ENCODE data around the gene MSH2.
A peak's percentile ranks its signal among the peaks of the same experiment; 100 is the strongest.
"Not testable (repeated sequence)": the region's sequence is repeated elsewhere in the genome, so short reads cannot be mapped to it uniquely, and the experiment has no call there.

The MSH2 gene

DNA sequence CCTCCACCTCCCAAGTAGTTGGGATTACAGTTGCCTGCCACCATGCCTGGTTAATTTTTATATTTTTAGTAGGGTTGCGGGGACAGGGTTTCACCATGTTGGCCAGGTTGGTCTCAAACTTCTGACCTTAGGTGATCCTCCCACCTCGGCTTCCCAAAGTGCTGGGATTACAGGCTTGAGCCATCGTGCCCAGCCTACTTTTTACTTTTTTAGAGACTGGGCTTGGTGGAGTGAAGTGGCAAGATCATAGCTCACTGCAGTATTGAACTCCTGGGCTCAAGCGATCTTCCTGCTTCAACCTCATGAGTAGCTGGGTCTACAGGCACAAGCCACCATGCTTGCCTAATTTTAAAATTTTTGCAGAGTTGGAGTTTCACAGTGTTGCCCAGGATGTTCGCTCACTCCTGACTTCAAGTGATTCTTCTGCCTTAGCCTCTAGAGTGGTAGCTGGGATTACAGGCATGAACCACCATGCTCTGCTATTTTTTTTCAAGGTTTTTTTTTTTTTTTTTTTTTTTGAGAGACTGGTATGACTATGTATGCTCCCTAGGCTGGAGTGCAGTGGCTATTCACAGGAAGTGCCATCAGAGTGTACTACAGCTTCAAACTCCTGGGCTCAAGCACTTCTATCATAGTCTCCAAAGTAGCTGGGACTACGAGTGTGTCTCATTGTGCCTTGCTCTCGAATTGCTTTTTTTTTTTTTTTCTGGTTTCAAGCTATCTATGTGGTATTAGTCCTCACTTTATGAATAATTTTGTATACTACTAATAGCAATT is 11.9 kb downstream of the MSH2 start:
- H3K4me3 ChIP-seq (ENCODE audit: low read depth, low read length): no peak overlapping the region
- TF ChIP-seq CTCF (IDR thresholded peaks at IDR 0.05; ENCODE audit: control insufficient read depth, extremely low read depth, insufficient read depth): no peak
- DNase-seq (ENCODE audit: low read depth): no peak

GRCh38 chr2:47420214-47420613 is 17.3 kb downstream of the MSH2 start:
- H3K4me3 ChIP-seq (ENCODE audit: low read depth, low read length): no peak overlapping the region
- TF ChIP-seq CTCF (IDR thresholded peaks at IDR 0.05; ENCODE audit: control insufficient read depth, extremely low read depth, insufficient read depth): no peak
- DNase-seq (ENCODE audit: low read depth): no peak

- H3K4me3 ChIP-seq (ENCODE audit: low read depth, low read length); DNase-seq (ENCODE audit: low read depth): not testable (repeated sequence)
Observed at GRCh38 chr2:47420683-47421082, 17.7 kb downstream of the MSH2 start.

DNA sequence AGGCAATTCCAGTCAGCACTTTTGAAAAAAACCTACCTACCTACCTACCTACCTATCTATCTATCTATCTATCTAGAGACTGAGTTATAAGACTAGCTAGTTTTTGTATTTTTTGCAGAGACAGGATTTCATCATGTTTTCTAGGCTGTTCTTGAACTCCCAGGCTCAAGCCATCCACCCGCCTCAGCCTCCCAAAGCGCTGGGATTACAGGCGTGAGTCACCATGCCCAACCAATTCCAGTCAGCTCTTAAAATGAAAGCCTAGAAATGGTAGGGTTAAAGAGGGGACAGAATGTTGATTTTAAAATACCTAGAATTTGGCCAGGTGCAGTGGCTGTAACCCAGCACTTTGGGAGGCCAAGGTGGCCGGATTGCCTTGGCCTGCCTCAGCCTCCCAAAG is 19.1 kb downstream of the MSH2 start:
- no peak for DNase-seq (ENCODE audit: low read depth)
- H3K4me3 ChIP-seq (ENCODE audit: low read depth, low read length): no peak overlapping the region
- no peak for TF ChIP-seq CTCF (IDR thresholded peaks at IDR 0.05; ENCODE audit: control insufficient read depth, extremely low read depth, insufficient read depth)

GRCh38 chr2:47422560-47422959 is 19.6 kb downstream of the MSH2 start:
- DNase-seq (ENCODE audit: low read depth): no peak
- no peak overlapping the region for H3K4me3 ChIP-seq (ENCODE audit: low read depth, low read length)
- TF ChIP-seq CTCF (IDR thresholded peaks at IDR 0.05; ENCODE audit: control insufficient read depth, extremely low read depth, insufficient read depth): no peak

GRCh38 chr2:47426786-47427185 is 23.8 kb downstream of the MSH2 start:
- H3K4me3 ChIP-seq (ENCODE audit: low read depth, low read length): no peak overlapping the region
- DNase-seq (ENCODE audit: low read depth): no peak
- TF ChIP-seq CTCF (IDR thresholded peaks at IDR 0.05; ENCODE audit: control insufficient read depth, extremely low read depth, insufficient read depth): no peak

DNA sequence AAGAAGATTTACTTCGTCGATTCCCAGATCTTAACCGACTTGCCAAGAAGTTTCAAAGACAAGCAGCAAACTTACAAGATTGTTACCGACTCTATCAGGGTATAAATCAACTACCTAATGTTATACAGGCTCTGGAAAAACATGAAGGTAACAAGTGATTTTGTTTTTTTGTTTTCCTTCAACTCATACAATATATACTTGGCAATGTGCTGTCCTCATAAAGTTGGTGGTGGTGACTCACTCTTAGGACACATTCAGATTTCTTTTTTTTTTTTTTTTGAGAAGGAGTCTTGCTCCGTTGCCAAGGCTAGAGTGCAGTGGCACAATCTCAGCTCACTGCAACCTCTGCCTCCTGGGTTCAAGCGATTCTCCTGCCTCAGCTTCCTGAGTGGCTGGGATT is 26.8 kb downstream of the MSH2 start:
- peak; percentile 83 for DNase-seq (ENCODE audit: low read depth)

GRCh38 chr2:47433006-47433405 is 30.1 kb downstream of the MSH2 start:
- H3K4me3 ChIP-seq (ENCODE audit: low read depth, low read length); DNase-seq (ENCODE audit: low read depth): not testable (repeated sequence)

More for the DNA sequence above, 26.8 kb downstream of the MSH2 start:
- TF ChIP-seq CTCF (IDR thresholded peaks at IDR 0.05; ENCODE audit: control insufficient read depth, extremely low read depth, insufficient read depth): no peak
- H3K4me3 ChIP-seq (ENCODE audit: low read depth, low read length): no peak overlapping the region

GRCh38 chr2:47433445-47433844 is 30.5 kb downstream of the MSH2 start:
- not testable (repeated sequence) for DNase-seq (ENCODE audit: low read depth)

More at GRCh38 chr2:47433445-47433844, 30.5 kb downstream of the MSH2 start:
- H3K4me3 ChIP-seq (ENCODE audit: low read depth, low read length): not testable (repeated sequence)

Data from LNCaP clone FGC (cell line).